Peyer's patch (tissue), 4 donors: ENCODE results near the gene FBXO36. TPM values are rescaled to one million over a fixed set of nuclear protein-coding genes. Genes with fewer than 3 reads are reported as not detected.

Experiments
- DNase-seq, 3 donors: peaks; one replicate each; pipeline ENCODE4 v3.0.0-alpha.2; 2017 to 2019
- H3K27ac ChIP-seq, 4 donors: fragments of 200-600 bp; sonication (generic); one replicate each; pipeline ENCODE4 v1.5.1; 2016 to 2019
- H3K27me3 ChIP-seq, 2 donors: fragments of 200-600 bp; sonication (generic); one replicate each; pipeline ENCODE4 v1.5.1; 2019
- H3K36me3 ChIP-seq, 3 donors: fragments of 200-600 bp; sonication (generic); one replicate each; pipeline ENCODE4 v1.5.1; 2016 to 2019
- H3K4me1 ChIP-seq, 4 donors: fragments of 200-600 bp; sonication (generic); one replicate each; pipeline ENCODE4 v1.5.1; 2016 to 2019
- H3K4me3 ChIP-seq, 4 donors: fragments of 200-600 bp; sonication (generic); 1 replicate in 3 of 4; 2 replicates in 1 of 4; pipeline ENCODE4 v1.5.1; 2016 to 2019; ENCODE audit warnings: mild to moderate bottlenecking in 1 of 4
- H3K9me3 ChIP-seq, 4 donors: fragments of 200-600 bp; sonication (generic); one replicate each; pipeline ENCODE4 v1.5.1; 2016 to 2019; ENCODE audit warnings: mild to moderate bottlenecking in 1 of 4
- POLR2A ChIP-seq, 2 donors: fragments of 450-650 bp; IDR thresholded peaks; one replicate each; pipeline ENCODE4 v1.5.1; 2017; ENCODE audit warnings: antibody characterized with exemption in 2 of 2, mild to moderate bottlenecking in 2 of 2, moderate library complexity in 2 of 2
- small RNA-seq, 2 donors: library from RNA; depleted of rRNA; stranded (forward); fragments of <200 nt; gene quantifications; one replicate each; pipeline ENCODE3, GENCODE V24; 2016
- total RNA-seq, 4 donors: library from RNA; depleted of rRNA; stranded (reverse); fragments of >200 nt; gene quantifications; one replicate each; pipeline ENCODE4 v1.1.0, GENCODE V29; 2016
- TF ChIP-seq, protein P1 (sequence below), 6 experiments: fragments of 450-650 bp in 4 of 6; fragments of 200-600 bp in 2 of 6; sonication (generic) in 1 of 6; IDR thresholded peaks; one replicate each; pipeline ENCODE4 v1.5.1; 2017 to 2019; ENCODE audit warnings: antibody characterized with exemption in 6 of 6, mild to moderate bottlenecking in 3 of 6, moderate library complexity in 1 of 6

FBXO36 gene
- total RNA-seq, 4 donors from 2014 or later = 0.94 to 2.7 (median 2.6) TPM; not detected in 1

- Histone ChIP-seq H3K27ac (no peak overlapping the region), H3K4me3 (no peak overlapping the region), H3K27me3 (no peaks in the 10 kb centered on the region), H3K36me3 (no peaks in the 10 kb centered on the region), H3K4me1 (no peaks in the 10 kb centered on the region), H3K9me3 (no peaks in the 10 kb centered on the region)
- no peak for DNase-seq
- TF ChIP-seq, protein P1, sequence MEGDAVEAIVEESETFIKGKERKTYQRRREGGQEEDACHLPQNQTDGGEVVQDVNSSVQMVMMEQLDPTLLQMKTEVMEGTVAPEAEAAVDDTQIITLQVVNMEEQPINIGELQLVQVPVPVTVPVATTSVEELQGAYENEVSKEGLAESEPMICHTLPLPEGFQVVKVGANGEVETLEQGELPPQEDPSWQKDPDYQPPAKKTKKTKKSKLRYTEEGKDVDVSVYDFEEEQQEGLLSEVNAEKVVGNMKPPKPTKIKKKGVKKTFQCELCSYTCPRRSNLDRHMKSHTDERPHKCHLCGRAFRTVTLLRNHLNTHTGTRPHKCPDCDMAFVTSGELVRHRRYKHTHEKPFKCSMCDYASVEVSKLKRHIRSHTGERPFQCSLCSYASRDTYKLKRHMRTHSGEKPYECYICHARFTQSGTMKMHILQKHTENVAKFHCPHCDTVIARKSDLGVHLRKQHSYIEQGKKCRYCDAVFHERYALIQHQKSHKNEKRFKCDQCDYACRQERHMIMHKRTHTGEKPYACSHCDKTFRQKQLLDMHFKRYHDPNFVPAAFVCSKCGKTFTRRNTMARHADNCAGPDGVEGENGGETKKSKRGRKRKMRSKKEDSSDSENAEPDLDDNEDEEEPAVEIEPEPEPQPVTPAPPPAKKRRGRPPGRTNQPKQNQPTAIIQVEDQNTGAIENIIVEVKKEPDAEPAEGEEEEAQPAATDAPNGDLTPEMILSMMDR (IDR thresholded peaks at IDR 0.05) = no peak
- no peak for TF ChIP-seq POLR2A (IDR thresholded peaks at IDR 0.05)
Measured at GRCh38 chr2:230053753-230054478, 131.6 kb downstream of the FBXO36 start.

- Histone ChIP-seq H3K4me3 (no peak overlapping the region), H3K36me3 (no peaks in the 10 kb centered on the region), H3K27ac (no peak overlapping the region), H3K9me3 (no peaks in the 10 kb centered on the region), H3K27me3 (no peaks in the 10 kb centered on the region), H3K4me1 (no peaks in the 10 kb centered on the region)
- TF ChIP-seq, protein P1 (IDR thresholded peaks at IDR 0.05) = no peak
- no peak for TF ChIP-seq POLR2A (IDR thresholded peaks at IDR 0.05)
- DNase-seq = no peak
Measured at GRCh38 chr2:230060672-230061293, 138.5 kb downstream of the FBXO36 start.

Small RNAs within 50 kb of the gene (small RNA-seq; reads per million reads assigned to genes)
- 0 reads per million in 2 donors for gene RNU6-1027P
- gene RNU6-613P = 0 reads per million in 2 donors
- gene RNU6-964P = 0 reads per million in 2 donors
- 0 reads per million in 2 donors for gene RNY4P19

Other genes starting within 250 kb of the FBXO36 start
- gene DNER, start 207.9 kb upstream of the FBXO36 start, total RNA-seq = 1 to 10 TPM in 2 of 4 donors, under 1 TPM in 1, not detected in 1; 0.35 to 2.5 (median 1.3) TPM
- gene TRIP12, start 494 bp upstream of the FBXO36 start, total RNA-seq = 100 to 1,000 TPM; 131 to 343 (median 194) TPM
- 1 to 10 TPM in 1 of 4 donors, under 1 TPM in 2, not detected in 1; 0.47 to 3.3 (median 0.80) TPM for gene SLC16A14, start 146.4 kb downstream of the FBXO36 start, total RNA-seq